Measurements from ENCODE around the gene PTPRD.

DNA sequence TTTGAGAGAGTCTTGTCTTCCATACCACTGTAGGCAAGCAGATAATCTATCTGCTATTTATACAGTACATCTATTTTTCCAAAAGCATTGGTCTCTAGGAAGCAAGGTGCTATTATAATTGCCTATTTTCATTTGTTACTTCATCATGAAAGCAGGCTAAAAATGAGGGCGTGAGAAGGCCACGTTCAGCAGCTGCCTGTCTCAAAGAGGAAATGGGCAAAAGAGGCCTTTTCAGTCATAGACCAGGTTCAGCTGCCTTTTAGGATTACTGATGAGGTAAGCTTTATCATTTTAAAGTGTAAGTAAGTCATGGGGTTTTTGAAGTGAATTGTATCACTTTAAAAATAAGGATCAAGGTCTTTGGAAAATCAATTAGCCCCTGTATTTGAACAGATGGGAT is 1722.1 kb downstream of the PTPRD start:
- TF ChIP-seq, protein P1, sequence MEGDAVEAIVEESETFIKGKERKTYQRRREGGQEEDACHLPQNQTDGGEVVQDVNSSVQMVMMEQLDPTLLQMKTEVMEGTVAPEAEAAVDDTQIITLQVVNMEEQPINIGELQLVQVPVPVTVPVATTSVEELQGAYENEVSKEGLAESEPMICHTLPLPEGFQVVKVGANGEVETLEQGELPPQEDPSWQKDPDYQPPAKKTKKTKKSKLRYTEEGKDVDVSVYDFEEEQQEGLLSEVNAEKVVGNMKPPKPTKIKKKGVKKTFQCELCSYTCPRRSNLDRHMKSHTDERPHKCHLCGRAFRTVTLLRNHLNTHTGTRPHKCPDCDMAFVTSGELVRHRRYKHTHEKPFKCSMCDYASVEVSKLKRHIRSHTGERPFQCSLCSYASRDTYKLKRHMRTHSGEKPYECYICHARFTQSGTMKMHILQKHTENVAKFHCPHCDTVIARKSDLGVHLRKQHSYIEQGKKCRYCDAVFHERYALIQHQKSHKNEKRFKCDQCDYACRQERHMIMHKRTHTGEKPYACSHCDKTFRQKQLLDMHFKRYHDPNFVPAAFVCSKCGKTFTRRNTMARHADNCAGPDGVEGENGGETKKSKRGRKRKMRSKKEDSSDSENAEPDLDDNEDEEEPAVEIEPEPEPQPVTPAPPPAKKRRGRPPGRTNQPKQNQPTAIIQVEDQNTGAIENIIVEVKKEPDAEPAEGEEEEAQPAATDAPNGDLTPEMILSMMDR (IDR thresholded peaks at IDR 0.05; ENCODE audit: low read depth, low read length, poor library complexity, severe bottlenecking), result no peak
- TF ChIP-seq EZH2phosphoT487 (IDR thresholded peaks at IDR 0.05; ENCODE audit: borderline replicate concordance, low read length), result no peak

All from DOHH2 (cell line).